Measurements from ENCODE around the gene TLCD3B.

The TLCD3B gene

GRCh38 chr16:30027588-30028437, 3.3 kb downstream of the TLCD3B start:
- TF ChIP-seq, protein P1, sequence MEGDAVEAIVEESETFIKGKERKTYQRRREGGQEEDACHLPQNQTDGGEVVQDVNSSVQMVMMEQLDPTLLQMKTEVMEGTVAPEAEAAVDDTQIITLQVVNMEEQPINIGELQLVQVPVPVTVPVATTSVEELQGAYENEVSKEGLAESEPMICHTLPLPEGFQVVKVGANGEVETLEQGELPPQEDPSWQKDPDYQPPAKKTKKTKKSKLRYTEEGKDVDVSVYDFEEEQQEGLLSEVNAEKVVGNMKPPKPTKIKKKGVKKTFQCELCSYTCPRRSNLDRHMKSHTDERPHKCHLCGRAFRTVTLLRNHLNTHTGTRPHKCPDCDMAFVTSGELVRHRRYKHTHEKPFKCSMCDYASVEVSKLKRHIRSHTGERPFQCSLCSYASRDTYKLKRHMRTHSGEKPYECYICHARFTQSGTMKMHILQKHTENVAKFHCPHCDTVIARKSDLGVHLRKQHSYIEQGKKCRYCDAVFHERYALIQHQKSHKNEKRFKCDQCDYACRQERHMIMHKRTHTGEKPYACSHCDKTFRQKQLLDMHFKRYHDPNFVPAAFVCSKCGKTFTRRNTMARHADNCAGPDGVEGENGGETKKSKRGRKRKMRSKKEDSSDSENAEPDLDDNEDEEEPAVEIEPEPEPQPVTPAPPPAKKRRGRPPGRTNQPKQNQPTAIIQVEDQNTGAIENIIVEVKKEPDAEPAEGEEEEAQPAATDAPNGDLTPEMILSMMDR (IDR thresholded peaks at IDR 0.05; ENCODE audit: insufficient read depth, low read length, poor library complexity, severe bottlenecking), result no peak
- no peak for DNase-seq (ENCODE audit: extremely low read depth, insufficient read length)
- Histone ChIP-seq H3K4me3 (replicated peaks; ENCODE audit: low read depth, low read length) (no peak overlapping the region), H3K27me3 (replicated peaks; ENCODE audit: control insufficient read depth, insufficient read depth, low read length) (no peaks in the 10 kb centered on the region; the same call in none of the 2 replicates), H3K36me3 (ENCODE audit: control insufficient read depth, insufficient read depth, low read length) (no peaks in the 10 kb centered on the region)

DNA sequence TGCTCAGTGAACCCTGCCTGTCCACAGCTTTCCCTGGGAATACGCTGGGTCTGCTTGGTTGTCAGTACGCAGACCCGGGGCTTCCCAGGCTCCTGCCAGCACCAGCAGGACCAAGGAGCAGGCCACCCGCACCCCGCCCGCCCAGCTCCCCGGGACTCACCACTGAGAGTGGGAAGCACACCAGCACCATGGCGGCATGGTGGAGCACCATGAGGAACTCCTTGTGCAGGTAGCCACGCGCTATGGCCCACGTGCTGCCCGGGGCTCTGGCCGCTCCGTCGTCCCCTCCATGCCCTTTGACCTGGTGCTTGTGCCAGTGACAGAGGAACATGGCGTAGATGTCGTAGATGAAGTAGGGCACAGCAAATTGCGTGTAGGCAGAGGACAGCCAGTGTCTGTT, 4.6 kb downstream of the TLCD3B start:
- H3K4me3 ChIP-seq (replicated peaks; ENCODE audit: low read depth, low read length), result no peak overlapping the region
- H3K36me3 ChIP-seq (ENCODE audit: control insufficient read depth, insufficient read depth, low read length), result no peaks in the 10 kb centered on the region
- no peaks in the 10 kb centered on the region; the same call in none of the 2 replicates for H3K27me3 ChIP-seq (replicated peaks; ENCODE audit: control insufficient read depth, insufficient read depth, low read length)
- TF ChIP-seq, protein P1 (IDR thresholded peaks at IDR 0.05; ENCODE audit: insufficient read depth, low read length, poor library complexity, severe bottlenecking), result no peak
- no peak for DNase-seq (ENCODE audit: extremely low read depth, insufficient read length)

- no peak for DNase-seq (ENCODE audit: extremely low read depth, insufficient read length)
- H3K36me3 ChIP-seq (ENCODE audit: control insufficient read depth, insufficient read depth, low read length), result no peaks in the 10 kb centered on the region
- no peak overlapping the region for H3K4me3 ChIP-seq (replicated peaks; ENCODE audit: low read depth, low read length)
- H3K27me3 ChIP-seq (replicated peaks; ENCODE audit: control insufficient read depth, insufficient read depth, low read length), result no peaks in the 10 kb centered on the region; the same call in none of the 2 replicates
- TF ChIP-seq, protein P1 (IDR thresholded peaks at IDR 0.05; ENCODE audit: insufficient read depth, low read length, poor library complexity, severe bottlenecking), result no peak
Observed at GRCh38 chr16:30025574-30025973, 5.5 kb downstream of the TLCD3B start.

DNA sequence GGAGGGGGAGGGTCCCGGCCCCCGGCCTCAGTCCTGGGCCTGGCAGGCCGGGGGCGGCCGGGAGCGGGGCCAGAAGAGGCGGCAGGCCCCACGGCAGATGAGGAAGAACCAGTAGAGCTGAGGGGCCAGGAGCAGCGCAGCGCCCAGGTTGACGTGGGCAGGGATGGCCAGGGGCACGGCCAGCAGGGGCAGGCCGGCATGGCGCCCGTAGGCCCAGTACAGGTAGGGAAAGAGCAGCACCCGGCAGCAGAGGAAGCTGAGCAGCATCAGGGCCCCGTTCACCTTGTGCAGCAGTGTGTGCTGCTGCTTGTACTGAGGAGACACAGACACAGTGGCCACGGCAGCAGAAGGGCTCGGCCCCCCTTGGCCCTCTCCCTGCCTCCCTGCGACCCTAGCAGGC, 5.9 kb downstream of the TLCD3B start:
- Histone ChIP-seq H3K4me3 (replicated peaks; ENCODE audit: low read depth, low read length) (no peak overlapping the region), H3K36me3 (ENCODE audit: control insufficient read depth, insufficient read depth, low read length) (no peaks in the 10 kb centered on the region), H3K27me3 (replicated peaks; ENCODE audit: control insufficient read depth, insufficient read depth, low read length) (no peaks in the 10 kb centered on the region; the same call in none of the 2 replicates)
- DNase-seq (ENCODE audit: extremely low read depth, insufficient read length), result no peak
- TF ChIP-seq, protein P1 (IDR thresholded peaks at IDR 0.05; ENCODE audit: insufficient read depth, low read length, poor library complexity, severe bottlenecking), result no peak

DNA sequence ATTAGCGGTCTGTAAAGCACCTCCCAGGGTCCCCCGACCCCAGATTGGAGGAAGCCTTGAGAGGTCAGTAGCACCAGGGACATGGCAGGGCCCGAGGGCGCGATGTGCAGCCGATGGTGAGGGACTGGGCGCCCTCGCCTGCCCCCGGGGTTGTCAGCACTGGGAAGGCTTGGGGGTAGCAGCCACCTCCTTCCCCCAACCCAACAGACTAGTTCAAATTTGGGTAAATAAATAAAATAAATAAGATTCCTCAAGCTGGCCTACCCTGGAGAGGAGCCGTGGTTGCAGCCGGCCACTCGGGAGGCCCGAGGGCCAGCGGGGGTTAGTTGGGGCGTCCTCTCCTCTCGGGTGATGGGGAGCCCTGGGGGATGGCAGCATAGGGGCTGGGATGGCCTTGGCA, 6.6 kb downstream of the TLCD3B start:
- TF ChIP-seq, protein P1 (IDR thresholded peaks at IDR 0.05; ENCODE audit: insufficient read depth, low read length, poor library complexity, severe bottlenecking), result no peak
- Histone ChIP-seq H3K27me3 (replicated peaks; ENCODE audit: control insufficient read depth, insufficient read depth, low read length) (no peaks in the 10 kb centered on the region; the same call in none of the 2 replicates), H3K4me3 (replicated peaks; ENCODE audit: low read depth, low read length) (no peak overlapping the region), H3K36me3 (ENCODE audit: control insufficient read depth, insufficient read depth, low read length) (no peaks in the 10 kb centered on the region)
- DNase-seq (ENCODE audit: extremely low read depth, insufficient read length), result no peak
